Heart right ventricle (tissue), 16 donors: ENCODE results near the gene SLC19A1. TPM values are rescaled to one million over a fixed set of nuclear protein-coding genes. Genes with fewer than 3 reads are reported as not detected.
A peak's percentile ranks its signal among the peaks of the same experiment; 100 is the strongest.

Experiments used
- ATAC-seq, 8 donors: fragments of 200-7000 bp; cut with Tn5 transposase; one replicate each; pipeline ENCODE4 v1.9.1; 2020; ENCODE audit warnings: mild to moderate bottlenecking in 8 of 8, moderate library complexity in 8 of 8, moderate number of reproducible peaks in 1 of 8
- DNase-seq, 2 donors: peaks; one replicate each; pipeline ENCODE4 v3.0.0-alpha.2; 2020
- H3K27ac ChIP-seq, 10 donors: fragments of 200-600 bp; sonication (generic) in 2 of 10; one replicate each; pipeline versions ENCODE4 v1.5.0 to v1.8.0; 2020 to 2022; ENCODE audit warnings: mild to moderate bottlenecking in 3 of 10
- H3K27me3 ChIP-seq, 7 donors: fragments of 200-600 bp; one replicate each; pipeline ENCODE4 v1.8.0; 2021 to 2022; ENCODE audit warnings: mild to moderate bottlenecking in 2 of 7
- H3K36me3 ChIP-seq, 9 donors: fragments of 200-600 bp; sonication (generic) in 1 of 9; one replicate each; pipeline versions ENCODE4 v1.5.0 to v1.8.0; 2020 to 2022; ENCODE audit warnings: mild to moderate bottlenecking in 2 of 9
- H3K4me1 ChIP-seq, 9 donors: fragments of 200-600 bp; sonication (generic) in 1 of 9; one replicate each; pipeline versions ENCODE4 v1.5.0 to v1.8.0; 2020 to 2022; ENCODE audit warnings: mild to moderate bottlenecking in 4 of 9
- H3K4me3 ChIP-seq, 10 donors: fragments of 200-600 bp; sonication (generic) in 2 of 10; one replicate each; pipeline versions ENCODE4 v1.5.0 to v1.8.0; 2020 to 2022; ENCODE audit warnings: mild to moderate bottlenecking in 7 of 10, moderate library complexity in 2 of 10
- H3K9me3 ChIP-seq, 11 donors: fragments of 200-600 bp in 10 of 11; sonication (generic) in 2 of 11; one replicate each; pipeline versions ENCODE4 v1.5.0 to v1.8.0; 2013 to 2022; ENCODE audit warnings: mild to moderate bottlenecking in 2 of 11, control low read depth in 1 of 11, moderate library complexity in 1 of 11
- CTCF ChIP-seq, 9 donors: fragments of 200-600 bp; sonication (generic) in 2 of 9; IDR thresholded peaks; one replicate each; pipeline versions ENCODE4 v1.5.0 to v1.8.0; 2021 to 2022; ENCODE audit warnings: antibody characterized with exemption in 9 of 9, mild to moderate bottlenecking in 5 of 9, moderate library complexity in 1 of 9
- WGBS, 2 donors: extraction: QIAGEN DNeasy Blood & Tissue Kit; methylation state at CpG; one replicate each; pipeline ENCODE4 v1.1.7; 2013; ENCODE audit warnings: inconsistent platforms in 1 of 2; 5-methylcytosine and 5-hydroxymethylcytosine counted together
- intact Hi-C, 10 donors: fragments of 100-400 bp; cut with DNase I; formaldehyde crosslinking; loops; one replicate each; pipeline versions ENCODE4 v1.11.1 to v1.14.2; 2022
- polyA plus RNA-seq, 2 donors: library from polyadenylated mRNA; stranded (reverse); fragments of 200-250 nt; gene quantifications; one replicate each; pipeline ENCODE4 v1.2.3, GENCODE V29; 2013
- total RNA-seq, 10 donors: library from RNA; stranded (reverse); fragmentation: NEBNext Ultra II Directional in 3 of 10; extraction: Animal tissue kit (Norgen Biotek cat#: 25700) in 3 of 10; gene quantifications; one replicate each; pipeline versions ENCODE4 v1.2.1 to v1.2.4, GENCODE V29; 2021 to 2023
- donor health status: Arrhythmogenic right ventricular cardiomyopathy.
- donor health status: ischemic (EF 13 %, LVEDD 7.1; RV severe dilation, severe dysfunction).
- donor health status: healthy with polysubstance abuse.
- donor health status: DM: no; HTN: yes; CAD: no.
- donor health status: DM: no; HTN: no; CAD: no.
- donor health status: ischemic (EF 25% LVEDD 6.9; RV normal size, moderate dysfunction).
- donor health status: ischemic (EF 25% LVEDD 5.7; RV mildly dilated, moderate dysfunction).
- donor health status: healthy.
- donor health status: DM: yes; HTN: yes; CAD: no.
- donor health status: Ischemic cardiomyopathy.
- donor health status: ischemic (EF 35%, LVEDD 5.7; RV mildly dilated, moderate dysfunction).
- donor health status: nonischemic (EF 11% LVEDD 7.7; RV severe dilation, severe dysfunction).
- donor health status: DM: yes; HTN: yes; CAD: no.
- donor health status: PGD.
- donor health status: ischemic (EF 29% LVEDD 5.4; RV normal size, mild dysfunction).
- donor health status: nonischemic (EF 23%, LVEDD 6.1; RV moderate dilation, normal function).

The SLC19A1 gene
- total and polyA plus RNA-seq, 12 donors, result 1.5 to 8.5 (median 3.8) TPM

- Histone ChIP-seq H3K27me3 (no peaks in the 10 kb centered on the region), H3K9me3 (no peaks in the 10 kb centered on the region), H3K4me3 (no peak overlapping the region), H3K4me1 (peaks cover 0 to 44% (median 11%) of the 10 kb centered on the region in 9 donors), H3K27ac (no peak overlapping the region), H3K36me3 (peaks cover 0 to 16% (median 0%) of the 10 kb centered on the region in 9 donors)
- 90 to 96% methylated on average over 7 of the region's 7 CpGs for WGBS, 2 donors
- intact Hi-C loops, result loop anchor here in 1 of 10 donors (10.0 kb wide), 1 partner anchor 362 kb away; no protein-coding TSS in a partner anchor
- no peak for TF ChIP-seq CTCF (IDR thresholded peaks at IDR 0.05)
- DNase-seq, result no peak
- ATAC-seq, result no peak
Observed at GRCh38 chr21:45452696-45453307, 89.4 kb downstream of the SLC19A1 start.

DNA sequence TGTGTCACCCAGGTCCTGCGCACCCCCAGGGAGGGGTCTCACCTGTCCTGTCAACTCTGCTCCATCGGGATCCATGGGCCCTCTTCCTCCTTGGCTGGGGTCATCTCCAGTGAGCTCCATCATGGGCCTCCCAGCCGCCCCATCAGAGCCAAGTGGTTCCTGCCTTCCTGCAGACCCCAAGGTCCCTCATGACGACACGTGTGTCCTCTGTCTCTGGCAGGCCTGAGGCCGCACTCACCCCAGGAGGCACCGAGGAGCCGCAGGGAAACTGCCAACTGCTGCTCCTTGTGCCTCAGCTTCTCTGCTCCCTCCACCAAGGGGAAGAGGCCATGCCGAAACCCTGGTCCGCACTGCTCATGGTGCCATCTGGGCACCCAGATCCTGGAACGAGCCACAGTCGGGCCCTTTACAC, 90.5 kb downstream of the SLC19A1 start:
- no peak for DNase-seq
- peaks cover 0 to 13% (median 0%) of the 10 kb centered on the region in 9 donors for H3K36me3 ChIP-seq
- WGBS, 2 donors, result 91 to 92% methylated on average over 12 of the region's 12 CpGs
- ATAC-seq, result no peak
- H3K27ac ChIP-seq, result no peak overlapping the region
- intact Hi-C loops, result loop anchor here in 1 of 10 donors (10.0 kb wide), 1 partner anchor 363 kb away; no protein-coding TSS in a partner anchor
- H3K4me1 ChIP-seq, result peaks cover 0 to 38% (median 11%) of the 10 kb centered on the region in 9 donors
- H3K9me3 ChIP-seq, result peaks cover 0 to 7% (median 1%) of the 10 kb centered on the region in 11 donors
- no peak overlapping the region for H3K4me3 ChIP-seq
- TF ChIP-seq CTCF (IDR thresholded peaks at IDR 0.05), result no peak
- H3K27me3 ChIP-seq, result no peaks in the 10 kb centered on the region

DNA sequence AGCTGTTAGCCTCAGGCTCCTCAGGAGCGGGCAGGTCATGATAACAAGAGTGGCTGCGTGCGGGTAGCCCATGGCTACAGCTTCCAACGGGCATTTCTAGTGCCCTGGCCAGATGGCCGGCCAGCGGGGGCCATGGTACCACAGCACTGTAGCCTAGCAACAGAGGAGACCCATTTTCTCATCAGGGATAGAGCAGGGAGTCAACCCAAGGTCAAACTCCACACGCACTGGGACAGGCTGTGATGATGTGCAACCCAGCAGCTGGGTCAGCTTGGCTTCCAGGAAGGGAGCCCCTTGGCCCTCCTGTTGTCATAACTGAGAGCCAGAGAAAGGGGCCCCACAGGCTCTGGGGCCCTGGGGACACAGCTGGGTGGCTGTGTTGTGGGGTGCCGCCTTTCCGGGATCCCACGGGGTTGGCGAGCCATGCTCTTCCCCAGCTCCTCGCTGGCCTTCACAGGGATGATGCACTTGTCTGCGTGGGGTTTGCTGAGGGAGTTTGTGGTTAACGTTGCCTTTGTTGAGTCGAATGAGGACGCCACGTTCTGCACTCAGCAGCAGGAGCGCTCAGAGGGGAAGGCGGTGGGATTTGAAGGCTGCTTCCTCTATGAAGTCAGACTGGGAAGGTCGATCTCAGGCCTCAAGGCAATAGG, 91.0 kb downstream of the SLC19A1 start:
- H3K27me3 ChIP-seq, result no peaks in the 10 kb centered on the region
- ATAC-seq (no peak), DNase-seq (peak in 1 of 2 donors; percentile 8)
- H3K4me3 ChIP-seq, result no peak overlapping the region
- H3K27ac ChIP-seq, result no peak overlapping the region
- no peak for TF ChIP-seq CTCF (IDR thresholded peaks at IDR 0.05)
- H3K36me3 ChIP-seq, result peaks cover 0 to 12% (median 0%) of the 10 kb centered on the region in 9 donors
- peaks cover 0 to 33% (median 11%) of the 10 kb centered on the region in 9 donors for H3K4me1 ChIP-seq
- peaks cover 0 to 12% (median 6%) of the 10 kb centered on the region in 11 donors for H3K9me3 ChIP-seq
- WGBS, 2 donors, result 87 to 89% methylated on average over 20 of the region's 20 CpGs
- intact Hi-C loops, result loop anchor here in 1 of 10 donors (10.0 kb wide), 1 partner anchor 364 kb away; no protein-coding TSS in a partner anchor

DNA sequence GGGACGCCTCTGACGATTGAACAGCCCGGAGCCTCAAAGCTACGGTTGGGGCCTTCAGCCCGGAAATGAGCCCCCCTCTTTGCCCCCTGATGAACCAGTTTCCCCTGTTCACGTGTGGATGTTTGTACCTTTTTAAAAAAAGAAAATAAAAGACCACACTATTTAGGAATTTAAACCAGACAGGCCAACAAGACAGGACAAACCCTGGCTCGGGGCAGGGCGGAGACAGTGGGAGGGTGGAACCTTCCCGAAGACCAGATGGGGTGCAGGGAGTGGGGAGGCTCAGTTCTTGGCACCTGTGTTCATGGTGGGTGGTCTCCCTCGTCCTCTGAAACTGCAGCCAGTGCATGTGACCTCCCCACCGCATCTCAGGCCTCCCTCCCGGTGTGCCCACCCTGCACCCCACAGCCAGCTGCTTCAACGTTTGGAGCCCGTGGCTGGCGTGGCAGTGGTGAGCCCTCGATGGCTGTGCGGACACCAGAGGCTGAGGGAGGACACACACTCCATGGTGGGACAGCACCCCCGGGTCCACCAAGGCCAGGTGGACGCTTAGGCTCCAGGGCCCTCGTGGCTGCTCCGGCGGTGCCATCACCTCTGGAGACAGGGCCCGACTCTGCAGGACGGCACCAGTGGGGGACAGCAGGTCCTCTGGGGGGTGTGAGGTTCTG, 91.7 kb downstream of the SLC19A1 start:
- peaks cover 0 to 26% (median 11%) of the 10 kb centered on the region in 9 donors for H3K4me1 ChIP-seq
- ATAC-seq, result no peak
- no peak for DNase-seq
- no peak for TF ChIP-seq CTCF (IDR thresholded peaks at IDR 0.05)
- WGBS, 2 donors, result 89 to 93% methylated on average over 22 to 24 of the region's 24 CpGs
- no peak overlapping the region for H3K27ac ChIP-seq
- peaks cover 0 to 19% (median 6%) of the 10 kb centered on the region in 11 donors for H3K9me3 ChIP-seq
- no peaks in the 10 kb centered on the region for H3K27me3 ChIP-seq
- intact Hi-C loops, result loop anchor here in 1 of 10 donors (10.0 kb wide), 1 partner anchor 364 kb away; no protein-coding TSS in a partner anchor
- H3K4me3 ChIP-seq, result no peak overlapping the region
- H3K36me3 ChIP-seq, result peaks cover 0 to 8% (median 0%) of the 10 kb centered on the region in 9 donors
